GM18505 (cell line): ENCODE data around the gene PLXNB1.
A peak's percentile ranks its signal among the peaks of the same experiment; 100 is the strongest.
"Not testable (repeated sequence)": the region's sequence is repeated elsewhere in the genome, so short reads cannot be mapped to it uniquely, and the experiment has no call there.

Experiments
- ATAC-seq: cut with Tn5 transposase; IDR thresholded peaks from one replicate; pipeline ENCODE4 v1.9.1; 2021; ENCODE audit not compliant: unreplicated experiment
- POLR2A ChIP-seq: IDR thresholded peaks from 4 replicates; pipeline ENCODE4 v1.6.1; 2011; ENCODE audit warnings: borderline replicate concordance; ENCODE audit not compliant: insufficient read depth, insufficient read length; ENCODE audit errors: extremely low read depth

Gene PLXNB1

DNA sequence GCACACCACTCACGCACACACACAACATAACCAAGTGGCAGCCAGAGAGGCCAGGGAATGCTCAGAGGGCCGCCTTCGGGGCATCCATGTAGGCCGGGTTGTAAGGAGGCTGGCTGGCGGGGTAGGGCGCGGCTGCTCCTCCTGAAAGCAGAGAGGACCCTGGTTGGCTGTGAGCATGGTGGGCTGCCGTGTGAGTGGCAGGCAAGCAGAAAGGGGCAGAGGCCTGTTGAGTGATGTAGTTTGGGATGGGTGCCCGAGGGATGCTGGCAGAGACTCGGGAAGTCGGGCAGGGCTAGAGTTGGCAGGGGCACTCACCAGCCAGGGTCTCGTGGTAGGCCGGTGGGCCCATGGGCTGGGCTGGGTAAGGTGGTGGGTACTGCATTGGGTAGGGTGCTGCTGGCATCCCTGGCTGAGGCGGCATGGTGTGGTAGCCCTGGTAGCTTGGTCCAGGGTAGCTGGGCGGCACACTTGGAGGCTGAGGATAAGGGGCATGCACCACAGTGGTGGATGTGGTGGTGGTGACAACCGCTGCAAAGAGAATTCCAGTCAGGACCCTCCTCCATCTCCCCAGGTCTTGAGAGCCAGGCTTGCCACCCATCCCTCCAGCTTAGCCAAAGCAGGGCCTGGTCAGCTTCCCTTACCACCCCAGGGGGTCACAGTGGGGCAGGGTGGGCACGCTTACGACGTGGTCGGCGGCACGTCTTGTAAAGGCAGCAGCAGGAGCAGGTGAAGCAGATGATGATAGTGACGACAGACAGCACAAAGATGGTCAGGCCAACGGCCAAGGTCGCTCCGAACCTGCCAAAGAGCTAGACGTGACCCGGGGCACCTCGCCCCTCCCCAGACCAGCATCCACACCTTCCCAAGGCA lies 39.4 kb upstream of the PLXNB1 start:
- no peak for ATAC-seq
- TF ChIP-seq POLR2A = no peak

DNA sequence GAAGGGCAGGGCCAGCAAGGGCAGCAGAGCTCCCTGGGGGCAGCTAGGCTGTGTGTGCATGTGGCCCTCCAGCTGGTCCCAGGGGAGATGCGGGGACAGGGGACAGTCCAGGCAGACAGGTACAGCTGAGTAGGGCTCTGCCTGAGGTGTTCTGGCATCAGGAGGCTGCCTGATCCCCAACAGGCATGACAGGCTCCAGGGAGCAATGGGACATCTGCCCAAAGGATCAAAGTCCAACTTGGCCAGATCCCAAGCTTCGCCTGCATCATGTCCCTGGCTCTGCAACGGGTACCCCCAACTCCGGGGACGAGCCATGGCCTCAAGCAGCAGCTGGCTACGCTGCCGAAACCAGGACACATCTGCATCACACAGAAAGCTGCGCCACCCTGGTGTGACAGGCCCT lies 38.4 kb upstream of the PLXNB1 start:
- no peak for ATAC-seq
- no peak for TF ChIP-seq POLR2A

DNA sequence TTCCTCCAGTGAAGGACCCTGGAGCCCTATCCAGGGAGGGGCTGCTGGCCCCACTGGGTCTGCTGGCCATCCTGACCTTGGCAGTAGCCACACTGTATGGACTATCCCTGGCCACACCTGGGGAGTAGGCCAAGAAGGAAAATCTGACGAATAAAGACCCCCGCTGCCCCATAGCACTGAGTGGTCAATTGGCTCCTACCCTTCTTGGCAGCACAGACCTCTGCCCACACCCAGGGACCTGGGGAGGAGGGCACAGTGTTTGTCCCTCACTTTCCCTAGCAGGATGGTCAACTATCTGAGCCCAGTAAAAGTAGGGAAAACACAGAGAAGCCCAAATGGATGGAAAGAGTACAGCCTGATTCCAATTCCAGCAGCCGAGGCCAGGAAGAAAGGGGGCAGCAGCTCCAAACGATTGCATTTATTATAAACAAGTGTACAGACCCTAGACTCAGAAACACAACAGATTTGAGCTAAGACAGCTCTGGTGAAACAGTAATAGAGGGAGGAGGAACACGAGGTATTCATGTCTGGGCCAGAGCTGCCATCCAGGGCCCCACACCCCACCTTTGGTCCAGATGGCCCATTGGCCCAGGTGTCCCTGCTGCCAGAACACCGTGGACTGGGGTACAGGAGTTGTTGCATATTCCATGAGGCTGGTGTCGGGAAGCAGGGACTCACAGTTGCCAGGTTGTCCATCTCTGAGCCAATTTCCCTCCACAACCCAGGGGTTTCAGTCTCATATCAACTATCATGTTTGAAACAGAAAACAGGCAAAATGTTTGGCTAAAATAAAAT lies 37.8 kb upstream of the PLXNB1 start:
- no peak for TF ChIP-seq POLR2A
- no peak for ATAC-seq

DNA sequence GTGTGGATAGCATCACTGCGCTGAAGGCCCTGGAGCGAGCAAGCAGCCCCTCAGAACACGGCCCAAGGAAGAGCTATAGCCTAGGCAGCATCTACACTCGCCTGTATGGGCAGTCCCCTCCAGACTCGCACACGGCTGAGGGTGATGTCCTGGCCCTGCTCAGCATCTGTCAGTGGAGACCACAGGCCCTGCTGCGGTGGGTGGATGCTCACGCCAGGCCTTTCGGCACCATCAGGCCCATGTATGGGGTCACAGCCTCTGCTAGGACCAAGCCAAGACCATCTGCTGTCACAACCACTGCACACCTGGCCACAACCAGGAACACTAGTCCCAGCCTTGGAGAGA lies 37.2 kb upstream of the PLXNB1 start:
- no peak for TF ChIP-seq POLR2A
- no peak for ATAC-seq

DNA sequence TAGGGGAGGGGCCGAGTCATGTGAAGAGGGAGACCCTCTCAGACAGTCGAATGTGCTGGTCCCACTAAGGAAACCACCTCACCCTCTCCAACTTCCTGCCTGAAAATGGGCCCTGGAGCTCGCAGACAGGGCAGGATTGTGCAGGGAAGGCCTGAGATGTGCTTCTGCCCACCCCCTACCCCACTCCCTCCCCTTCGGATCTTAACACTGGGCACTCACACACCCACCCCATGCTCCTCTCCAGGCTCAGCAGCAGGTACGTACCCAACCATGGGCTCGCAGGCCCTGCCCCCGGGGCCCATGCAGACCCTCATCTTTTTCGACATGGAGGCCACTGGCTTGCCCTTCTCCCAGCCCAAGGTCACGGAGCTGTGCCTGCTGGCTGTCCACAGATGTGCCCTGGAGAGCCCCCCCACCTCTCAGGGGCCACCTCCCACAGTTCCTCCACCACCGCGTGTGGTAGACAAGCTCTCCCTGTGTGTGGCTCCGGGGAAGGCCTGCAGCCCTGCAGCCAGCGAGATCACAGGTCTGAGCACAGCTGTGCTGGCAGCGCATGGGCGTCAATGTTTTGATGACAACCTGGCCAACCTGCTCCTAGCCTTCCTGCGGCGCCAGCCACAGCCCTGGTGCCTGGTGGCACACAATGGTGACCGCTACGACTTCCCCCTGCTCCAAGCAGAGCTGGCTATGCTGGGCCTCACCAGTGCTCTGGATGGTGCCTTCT lies 36.7 kb upstream of the PLXNB1 start:
- ATAC-seq = no peak
- no peak for TF ChIP-seq POLR2A

DNA sequence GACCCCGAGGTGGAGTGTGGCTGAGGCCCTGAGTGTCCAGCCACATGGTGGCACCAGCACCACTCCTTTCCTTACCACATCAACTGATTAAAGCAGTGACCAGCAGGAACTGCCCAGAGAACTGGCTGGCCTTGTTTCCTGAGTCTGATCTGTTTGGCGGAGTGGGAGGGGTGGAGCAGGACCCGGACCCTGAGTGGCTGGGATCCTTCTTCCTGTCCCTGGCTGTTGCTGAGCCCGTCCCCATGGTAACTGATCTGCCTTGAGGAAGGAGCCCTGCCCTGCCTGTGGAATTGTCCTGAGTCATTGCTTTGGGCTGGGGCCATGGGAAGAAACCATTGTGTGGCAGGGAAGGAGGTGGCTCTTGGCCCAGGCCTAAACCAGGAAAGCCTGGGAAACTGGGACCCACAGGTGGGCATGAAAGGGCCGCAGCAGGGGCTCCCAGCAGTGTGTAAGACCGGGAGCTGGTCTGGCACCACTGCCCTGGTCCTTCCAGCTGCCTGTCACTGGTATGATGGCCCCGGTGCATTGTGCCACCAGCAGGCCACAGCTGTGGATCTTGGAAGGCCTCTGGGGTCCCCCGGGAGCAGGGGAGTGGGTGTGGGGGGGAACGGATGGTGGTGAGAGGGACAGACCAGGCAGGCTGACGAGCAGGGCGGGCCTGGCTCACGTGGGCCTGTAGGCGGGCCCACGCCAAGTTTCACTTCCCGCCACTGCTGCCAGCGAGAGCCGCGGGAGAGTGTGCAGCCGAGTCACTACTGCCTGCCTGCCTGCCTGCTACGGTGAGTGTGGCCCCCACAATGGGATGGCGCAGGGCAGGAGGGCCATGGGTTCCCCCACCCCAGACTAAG lies 35.9 kb upstream of the PLXNB1 start:
- TF ChIP-seq POLR2A = peak; percentile 96
- peak; percentile 78 for ATAC-seq

DNA sequence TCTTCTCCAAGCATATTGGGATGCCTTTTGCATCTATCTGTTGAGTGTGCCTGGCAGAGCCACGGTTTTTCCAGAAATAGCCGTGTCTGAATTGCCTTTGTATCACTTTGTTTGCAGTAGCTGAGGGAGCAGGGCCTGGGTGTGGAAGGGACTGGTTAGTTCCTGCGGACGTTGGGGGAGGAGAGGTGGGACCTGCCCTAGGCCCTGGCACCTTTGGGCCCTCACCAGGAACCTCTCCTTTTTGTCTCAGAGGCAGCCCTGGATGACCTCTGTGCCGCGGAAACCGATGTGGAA lies 35.3 kb upstream of the PLXNB1 start:
- ATAC-seq = no peak
- no peak for TF ChIP-seq POLR2A

DNA sequence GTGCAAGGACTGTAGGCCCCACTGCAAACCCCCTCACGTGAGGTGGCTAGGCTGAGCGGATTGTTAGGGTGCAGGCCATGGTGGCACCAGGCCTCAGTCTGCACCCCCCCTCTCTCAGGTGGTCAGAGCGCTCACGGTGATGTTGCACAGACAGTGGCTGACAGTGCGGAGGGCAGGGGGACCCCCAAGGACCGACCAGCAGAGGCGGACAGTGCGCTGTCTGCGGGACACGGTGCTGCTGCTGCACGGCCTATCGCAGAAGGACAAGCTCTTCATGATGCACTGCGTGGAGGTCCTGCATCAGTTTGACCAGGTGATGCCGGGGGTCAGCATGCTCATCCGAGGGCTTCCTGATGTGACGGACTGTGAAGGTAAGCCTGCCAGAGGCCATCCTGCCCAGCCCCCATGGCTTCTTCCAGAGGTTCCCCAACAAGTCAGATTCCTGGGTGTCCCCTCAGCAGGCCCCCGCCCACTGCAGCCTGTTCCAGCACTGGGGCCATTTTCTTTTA lies 34.9 kb upstream of the PLXNB1 start:
- TF ChIP-seq POLR2A = no peak
- ATAC-seq = no peak

DNA sequence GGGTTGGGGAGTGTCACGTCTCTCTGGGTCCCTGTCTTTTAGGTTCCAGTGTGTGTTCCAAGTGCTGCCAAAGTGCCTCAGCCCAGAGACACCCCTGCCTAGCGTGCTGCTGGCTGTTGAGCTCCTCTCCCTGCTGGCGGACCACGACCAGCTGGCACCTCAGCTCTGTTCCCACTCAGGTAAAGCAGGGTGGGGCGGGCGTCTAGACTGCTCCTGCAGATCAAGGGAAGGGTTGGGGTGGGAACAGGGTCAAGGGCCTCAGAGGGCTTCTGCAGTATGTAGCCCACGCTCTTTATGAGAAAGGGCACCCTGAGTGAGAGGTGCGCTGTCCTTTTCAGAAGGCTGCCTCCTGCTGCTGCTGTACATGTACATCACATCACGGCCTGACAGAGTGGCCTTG lies 33.8 kb upstream of the PLXNB1 start:
- no peak for ATAC-seq
- no peak for TF ChIP-seq POLR2A

DNA sequence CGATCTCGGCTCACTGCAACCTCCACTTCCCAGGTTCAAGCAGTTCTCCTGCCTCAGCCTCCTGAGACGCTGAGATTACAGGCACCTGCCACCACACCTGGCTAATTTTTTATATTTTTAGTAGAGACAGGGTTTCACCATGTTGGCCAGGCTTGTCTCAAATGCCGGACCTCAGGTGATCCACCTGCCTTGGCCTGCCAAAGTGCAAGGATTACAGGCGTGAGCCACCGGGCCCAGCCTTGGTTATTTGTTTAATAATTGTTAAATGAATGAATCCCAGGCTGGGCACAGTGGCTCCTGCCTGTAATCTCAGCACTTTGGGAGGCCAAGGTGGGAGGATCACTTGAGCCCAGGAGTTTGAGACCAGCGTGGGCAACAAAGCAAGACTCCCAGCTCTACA lies 31.9 kb upstream of the PLXNB1 start:
- ATAC-seq = not testable (repeated sequence)

DNA sequence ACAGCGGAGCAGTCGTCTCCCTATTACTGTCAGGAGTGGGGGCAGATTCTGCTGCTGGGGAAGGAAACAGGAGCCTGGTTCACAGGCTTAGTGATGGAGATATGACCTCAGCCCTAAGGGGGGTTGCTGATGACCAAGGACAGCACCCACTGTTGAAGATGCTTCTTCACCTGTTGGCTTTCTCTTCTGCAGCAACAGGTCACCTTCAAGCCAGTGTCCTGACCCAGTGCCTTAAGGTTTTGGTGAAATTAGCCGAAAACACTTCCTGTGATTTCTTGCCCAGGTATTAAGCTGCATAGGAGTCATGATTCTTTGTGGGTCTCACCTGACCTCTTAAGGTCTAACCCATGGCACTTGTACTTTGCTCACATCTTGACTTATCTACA lies 30.6 kb upstream of the PLXNB1 start:
- ATAC-seq = no peak
- TF ChIP-seq POLR2A = no peak

DNA sequence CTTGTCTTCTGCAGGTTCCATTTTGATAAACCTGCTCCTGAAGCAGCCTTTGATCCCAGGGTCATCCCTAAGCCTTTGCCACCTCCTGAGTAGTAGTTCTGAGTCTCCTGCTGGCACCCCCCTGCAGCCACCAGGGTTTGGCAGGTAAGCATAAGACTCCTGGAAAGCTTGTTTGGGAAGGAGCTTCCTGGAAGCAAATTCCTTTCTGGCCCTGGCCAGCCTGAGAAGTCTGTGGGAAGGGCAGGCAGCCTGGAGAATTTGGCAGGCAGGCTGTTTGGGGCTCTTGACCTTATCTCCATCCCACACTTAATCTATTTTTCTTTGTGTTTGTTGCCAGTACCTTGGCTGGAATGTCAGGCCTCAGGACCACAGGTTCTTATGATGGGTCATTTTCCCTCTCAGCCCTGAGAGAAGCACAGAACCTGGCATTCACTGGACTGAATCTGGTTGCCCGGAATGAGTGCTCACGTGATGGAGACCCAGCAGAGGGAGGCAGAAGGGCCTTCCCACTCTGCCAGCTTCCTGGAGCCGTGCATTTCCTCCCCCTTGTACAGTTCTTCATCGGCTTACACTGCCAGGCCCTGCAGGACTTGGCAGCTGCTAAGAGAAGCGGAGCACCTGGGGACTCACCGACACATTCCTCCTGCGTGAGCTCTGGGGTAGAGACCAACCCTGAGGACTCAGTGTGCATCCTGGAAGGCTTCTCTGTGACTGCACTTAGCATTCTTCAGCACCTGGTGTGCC lies 30.1 kb upstream of the PLXNB1 start:
- ATAC-seq = no peak
- TF ChIP-seq POLR2A = no peak
